Mesenteric fat pad (tissue), 1 donor: ENCODE results near the gene TRIM9. TPM values are rescaled to one million over a fixed set of nuclear protein-coding genes. Genes with fewer than 3 reads are reported as not detected.
"Not testable (repeated sequence)": the region's sequence is repeated elsewhere in the genome, so short reads cannot be mapped to it uniquely, and the experiment has no call there.

Experiments
- DNase-seq: peaks from one replicate; pipeline ENCODE4 v3.0.0-alpha.2; 2020; ENCODE audit warnings: low spot score
- total RNA-seq: library from RNA; stranded (reverse); fragmentation: NEBNext Ultra II Directional; extraction: Animal tissue kit (Norgen Biotek cat#: 25700); gene quantifications from one replicate; pipeline ENCODE4 v1.2.1, GENCODE V29; 2021
- donor health status: DM: yes; HTN: yes; CAD: no.

The TRIM9 gene
- total RNA-seq, 1 donor from 2014 or later, result 1.3 TPM

- no peak for DNase-seq
These were observed 127.8 kb downstream of the TRIM9 start for GRCh38 chr14:50967103-50967502.

GRCh38 chr14:50964683-50965390 is 130.1 kb downstream of the TRIM9 start:
- no peak for DNase-seq

- no peak for DNase-seq
These were observed 131.0 kb downstream of the TRIM9 start for GRCh38 chr14:50963919-50964318.

GRCh38 chr14:50961605-50962221 is 133.2 kb downstream of the TRIM9 start:
- DNase-seq, result no peak

- DNase-seq, result no peak
These were observed 137.6 kb downstream of the TRIM9 start for GRCh38 chr14:50957296-50957695.

GRCh38 chr14:50956421-50956820 is 138.5 kb downstream of the TRIM9 start:
- not testable (repeated sequence) for DNase-seq

- DNase-seq, result no peak
These were observed 139.4 kb downstream of the TRIM9 start for GRCh38 chr14:50955373-50956043.

GRCh38 chr14:50954811-50955372 is 140.0 kb downstream of the TRIM9 start:
- no peak for DNase-seq

GRCh38 chr14:50953502-50953901 is 141.4 kb downstream of the TRIM9 start:
- no peak for DNase-seq

- no peak for DNase-seq
These were observed 143.9 kb downstream of the TRIM9 start for GRCh38 chr14:50951032-50951431.

GRCh38 chr14:50948205-50948604 is 146.7 kb downstream of the TRIM9 start:
- DNase-seq, result no peak

GRCh38 chr14:50947446-50947845 is 147.5 kb downstream of the TRIM9 start:
- DNase-seq, result no peak

GRCh38 chr14:50946234-50946935 is 148.5 kb downstream of the TRIM9 start:
- no peak for DNase-seq

GRCh38 chr14:50944647-50945413 is 150.1 kb downstream of the TRIM9 start:
- DNase-seq, result no peak

- DNase-seq, result peak; percentile 95
These were observed 150.8 kb downstream of the TRIM9 start, which contains the start of gene PYGL for GRCh38 chr14:50943943-50944646. Gene PYGL (minus strand): TSS chr14:50944483. CDS start chr14:50944403, 80 bp downstream.

GRCh38 chr14:50943261-50943942 is 151.5 kb downstream of the TRIM9 start:
- DNase-seq, result peak; percentile 91

GRCh38 chr14:50941638-50942037 is 153.3 kb downstream of the TRIM9 start:
- not testable (repeated sequence) for DNase-seq

- DNase-seq, result no peak
These were observed 153.8 kb downstream of the TRIM9 start for GRCh38 chr14:50941151-50941550.

GRCh38 chr14:50937800-50938199 is 157.1 kb downstream of the TRIM9 start:
- no peak for DNase-seq
